Liver (tissue), 9 donors: ENCODE data around the gene RAB15. TPM values are rescaled to one million over a fixed set of nuclear protein-coding genes. Genes with fewer than 3 reads are reported as not detected.
"Not testable (repeated sequence)": the region's sequence is repeated elsewhere in the genome, so short reads cannot be mapped to it uniquely, and the experiment has no call there.

Experiments
- DNase-seq: peaks from one replicate; pipeline ENCODE4 v3.0.0-alpha.2; 2017; ENCODE audit warnings: low spot score
- H3K27ac ChIP-seq, 2 donors: one replicate each; pipeline ENCODE4 v1.7.0; 2013; ENCODE audit warnings: inconsistent platforms in 2 of 2, low read length in 2 of 2, control low read depth in 1 of 2, low read depth in 1 of 2, mild to moderate bottlenecking in 1 of 2
- H3K27me3 ChIP-seq, 4 donors: one replicate each; pipeline versions ENCODE4 v1.6.1 to v1.7.0; 2013; ENCODE audit warnings: low read length in 3 of 4, inconsistent platforms in 1 of 4, mild to moderate bottlenecking in 1 of 4, moderate library complexity in 1 of 4; ENCODE audit not compliant: control insufficient read depth in 4 of 4, insufficient read depth in 4 of 4
- H3K36me3 ChIP-seq, 4 donors: one replicate each; pipeline versions ENCODE4 v1.6.1 to v1.7.0; 2013; ENCODE audit warnings: low read length in 3 of 4, mild to moderate bottlenecking in 3 of 4, low read depth in 1 of 4, moderate library complexity in 1 of 4; ENCODE audit not compliant: control insufficient read depth in 4 of 4, insufficient read depth in 3 of 4
- H3K4me1 ChIP-seq, 4 donors: one replicate each; pipeline versions ENCODE4 v1.6.1 to v1.7.0; 2013; ENCODE audit warnings: low read length in 3 of 4, mild to moderate bottlenecking in 3 of 4, moderate library complexity in 1 of 4; ENCODE audit not compliant: control insufficient read depth in 4 of 4, insufficient read depth in 4 of 4
- H3K4me3 ChIP-seq, 3 donors: one replicate each; pipeline versions ENCODE4 v1.6.1 to v1.7.0; 2013; ENCODE audit warnings: low read length in 3 of 3, control low read depth in 1 of 3, low read depth in 1 of 3, mild to moderate bottlenecking in 1 of 3
- H3K9ac ChIP-seq, 2 donors: one replicate each; pipeline ENCODE4 v1.7.0; 2013; ENCODE audit warnings: low read length in 2 of 2, mild to moderate bottlenecking in 2 of 2, moderate library complexity in 2 of 2, control low read depth in 1 of 2, low read depth in 1 of 2
- H3K9me3 ChIP-seq, 4 donors: one replicate each; pipeline versions ENCODE4 v1.6.1 to v1.7.0; 2013; ENCODE audit warnings: low read length in 3 of 4; ENCODE audit not compliant: control insufficient read depth in 4 of 4
- ATF3 ChIP-seq: IDR thresholded peaks from 2 replicates; pipeline ENCODE4 v1.6.1; 2016; ENCODE audit warnings: antibody characterized with exemption
- FOXA1 ChIP-seq: IDR thresholded peaks from 2 replicates; pipeline ENCODE4 v1.6.1; 2016; ENCODE audit warnings: antibody characterized with exemption
- GABPA ChIP-seq, 2 donors: IDR thresholded peaks in 1 of 2; conservative IDR thresholded peaks in 1 of 2; 2 replicates each; pipeline ENCODE4 v1.6.1; 2016; ENCODE audit warnings: antibody characterized with exemption in 2 of 2, mild to moderate bottlenecking in 1 of 2, moderate library complexity in 1 of 2
- HNF4A ChIP-seq, 2 donors: conservative IDR thresholded peaks; 2 replicates each; pipeline ENCODE4 v1.6.1; 2016; ENCODE audit warnings: antibody characterized with exemption in 2 of 2, mild to moderate bottlenecking in 2 of 2
- RAD21 ChIP-seq, 2 donors: IDR thresholded peaks; 2 replicates each; pipeline ENCODE4 v1.6.1; 2016; ENCODE audit warnings: antibody characterized with exemption in 2 of 2, mild to moderate bottlenecking in 2 of 2
- REST ChIP-seq: IDR thresholded peaks from 2 replicates; pipeline ENCODE4 v1.6.1; 2016; ENCODE audit warnings: antibody characterized with exemption, mild to moderate bottlenecking
- RXRA ChIP-seq, 2 donors: IDR thresholded peaks; 2 replicates each; pipeline ENCODE4 v1.6.1; 2017 to 2018; ENCODE audit warnings: antibody characterized with exemption in 2 of 2, mild to moderate bottlenecking in 1 of 2
- SP1 ChIP-seq: IDR thresholded peaks from 2 replicates; pipeline ENCODE4 v1.6.1; 2018; ENCODE audit warnings: antibody characterized with exemption, mild to moderate bottlenecking
- YY1 ChIP-seq: IDR thresholded peaks from 2 replicates; pipeline ENCODE4 v1.6.1; 2016; ENCODE audit warnings: antibody characterized with exemption, mild to moderate bottlenecking
- ZBTB33 ChIP-seq: IDR thresholded peaks from 2 replicates; pipeline ENCODE4 v1.6.1; 2016; ENCODE audit warnings: antibody characterized with exemption
- WGBS: extraction: QIAGEN DNeasy Blood & Tissue Kit; methylation state at CpG from one replicate; pipeline ENCODE4 v1.1.7; 2013; 5-methylcytosine and 5-hydroxymethylcytosine counted together
- polyA plus RNA-seq, 2 donors: library from polyadenylated mRNA; stranded (reverse) in 1 of 2; unstranded in 1 of 2; fragments of 200-250 nt in 1 of 2; fragments of >200 nt in 1 of 2; fragmentation: Nextera tagmentation in 1 of 2; extraction: Ambion mirVana in 1 of 2; gene quantifications; one replicate each; pipeline versions ENCODE4 v1.2.1 to v1.2.3, GENCODE V29; 2013 to 2015
- total RNA-seq, 2 donors: library from RNA; depleted of rRNA; stranded (reverse); fragments of >200 nt; gene quantifications; one replicate each; pipeline ENCODE4 v1.2.3, GENCODE V29; 2014
- TF ChIP-seq, protein P1 (sequence below): fragments of 150-350 bp; IDR thresholded peaks from 2 replicates; pipeline ENCODE4 v1.5.1; 2017; ENCODE audit warnings: improper control_type of control experiment, low read depth, low read length; ENCODE audit not compliant: missing input control
- donor health status: healthy.
- donor health status: healthy.
- donor health status: healthy.
- donor health status: healthy.
- donor health status: healthy.

Gene RAB15
- total and polyA plus RNA-seq, 4 donors: 5.5 to 18.0 (median 11.1) TPM

DNA sequence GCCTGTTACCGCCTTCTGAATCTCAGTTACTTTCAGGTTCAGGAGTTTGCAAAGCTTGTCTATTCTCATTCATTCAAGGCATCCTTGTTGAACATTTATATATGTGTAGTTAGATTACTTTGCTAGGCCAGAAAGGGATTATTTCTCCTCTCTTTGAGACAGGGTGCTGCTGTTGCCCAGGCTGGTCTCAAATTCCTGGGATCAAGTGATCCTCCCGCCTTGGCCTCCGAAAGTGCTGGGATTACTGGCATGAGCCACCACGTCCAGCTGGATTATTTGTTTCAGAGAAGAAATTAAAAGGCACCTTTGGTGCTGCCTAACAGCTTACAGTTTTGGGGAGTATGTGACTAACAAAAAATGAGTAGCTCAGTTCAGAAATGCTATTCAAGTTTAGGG is 57.1 kb downstream of the RAB15 start (continued):
- no peak for TF ChIP-seq ATF3

DNA sequence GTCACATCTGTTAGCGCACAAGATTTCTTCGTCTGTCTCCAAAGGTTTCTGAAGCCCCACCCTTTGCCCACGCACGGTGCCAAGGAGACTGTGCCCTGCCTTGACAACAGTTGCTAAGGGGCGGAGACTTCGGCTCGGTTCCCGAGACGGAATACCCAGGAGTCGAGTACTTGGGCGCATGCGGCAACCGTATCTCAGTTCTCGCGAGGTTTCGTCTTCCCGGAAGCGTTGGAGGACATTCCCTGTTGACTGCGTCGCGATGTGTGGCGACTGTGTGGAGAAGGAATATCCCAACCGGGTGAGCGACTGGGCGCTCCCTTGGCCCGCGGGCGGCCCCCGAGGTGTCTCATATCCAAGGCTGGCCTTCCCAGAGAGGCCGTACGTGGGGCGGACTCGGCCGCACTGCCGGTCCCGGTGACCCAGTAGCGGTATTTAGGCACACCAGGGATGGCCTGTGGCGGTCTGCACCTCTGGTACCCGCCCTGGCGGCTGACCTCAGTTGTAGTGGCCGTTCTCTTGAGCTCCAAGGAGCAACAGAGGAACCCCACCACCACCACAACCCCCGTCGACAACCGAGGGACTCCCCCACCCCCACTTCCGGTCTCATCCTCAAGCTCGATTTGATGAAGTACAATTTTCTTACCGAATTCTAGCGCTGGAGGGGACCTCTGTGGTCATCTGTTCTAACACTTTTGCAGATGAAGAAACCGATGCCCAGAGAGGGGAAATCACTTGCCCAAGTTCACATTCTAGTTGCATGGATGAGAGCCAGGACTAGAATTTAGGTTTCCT is 57.7 kb downstream of the RAB15 start, which contains the start of gene CHURC1:
CHURC1 (plus strand) TSS at position 219 of the 792 bp plus-strand sequence; CDS start at position 260, 41 bp downstream.
- peak; percentile 97 for DNase-seq
- H3K4me3 ChIP-seq: peak within 1 kb of the TSS; percentile 60 to 96 (median 90)
- peak within 1 kb of the TSS; percentile 91 to 93 for H3K27ac ChIP-seq
- peaks cover 8 to 27% (median 15%) of the 10 kb centered on the region in 4 donors for H3K4me1 ChIP-seq
- under 1% methylated on average over 49 of the region's 49 CpGs for WGBS
- H3K9ac ChIP-seq: peak within 1 kb of the TSS; percentile 80 to 83
- H3K36me3 ChIP-seq: no peaks in the 10 kb centered on the region
- H3K27me3 ChIP-seq: no peaks in the 10 kb centered on the region
- no peak for TF ChIP-seq FOXA1
- peak; percentile 32 for TF ChIP-seq SP1
- TF ChIP-seq REST: no peak
- peak; percentile 81 for TF ChIP-seq YY1
- peak; percentile 20 to 28 for TF ChIP-seq HNF4A (conservative IDR thresholded peaks at IDR 0.05)
- TF ChIP-seq, protein P1, sequence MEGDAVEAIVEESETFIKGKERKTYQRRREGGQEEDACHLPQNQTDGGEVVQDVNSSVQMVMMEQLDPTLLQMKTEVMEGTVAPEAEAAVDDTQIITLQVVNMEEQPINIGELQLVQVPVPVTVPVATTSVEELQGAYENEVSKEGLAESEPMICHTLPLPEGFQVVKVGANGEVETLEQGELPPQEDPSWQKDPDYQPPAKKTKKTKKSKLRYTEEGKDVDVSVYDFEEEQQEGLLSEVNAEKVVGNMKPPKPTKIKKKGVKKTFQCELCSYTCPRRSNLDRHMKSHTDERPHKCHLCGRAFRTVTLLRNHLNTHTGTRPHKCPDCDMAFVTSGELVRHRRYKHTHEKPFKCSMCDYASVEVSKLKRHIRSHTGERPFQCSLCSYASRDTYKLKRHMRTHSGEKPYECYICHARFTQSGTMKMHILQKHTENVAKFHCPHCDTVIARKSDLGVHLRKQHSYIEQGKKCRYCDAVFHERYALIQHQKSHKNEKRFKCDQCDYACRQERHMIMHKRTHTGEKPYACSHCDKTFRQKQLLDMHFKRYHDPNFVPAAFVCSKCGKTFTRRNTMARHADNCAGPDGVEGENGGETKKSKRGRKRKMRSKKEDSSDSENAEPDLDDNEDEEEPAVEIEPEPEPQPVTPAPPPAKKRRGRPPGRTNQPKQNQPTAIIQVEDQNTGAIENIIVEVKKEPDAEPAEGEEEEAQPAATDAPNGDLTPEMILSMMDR: peak; percentile 6
- peak in 1 of 2 donors; percentile 57 for TF ChIP-seq GABPA (IDR thresholded peaks at IDR 0.05 in 1 of 2, conservative IDR thresholded peaks at IDR 0.05 in 1 of 2)
- no peak for TF ChIP-seq RAD21 (IDR thresholded peaks at IDR 0.05)
- no peak for TF ChIP-seq RXRA (IDR thresholded peaks at IDR 0.05)
- peak; percentile 99 for TF ChIP-seq ZBTB33
- H3K9me3 ChIP-seq: no peaks in the 10 kb centered on the region

GRCh38 chr14:64913477-64913876 is 58.7 kb downstream of the RAB15 start:
- peaks cover 6 to 26% (median 14%) of the 10 kb centered on the region in 4 donors for H3K4me1 ChIP-seq
- not testable (repeated sequence) for H3K36me3 ChIP-seq, H3K9ac ChIP-seq, H3K9me3 ChIP-seq, H3K27me3 ChIP-seq, H3K4me3 ChIP-seq, DNase-seq, H3K27ac ChIP-seq
- WGBS: 42% methylated on average over 5 of the region's 5 CpGs
